Tibial nerve (tissue), 4 donors: ENCODE measurements around the gene STN1. TPM values are rescaled to one million over a fixed set of nuclear protein-coding genes. Genes with fewer than 3 reads are reported as not detected.

Experiments
- DNase-seq, 2 donors: peaks; one replicate each; pipeline ENCODE4 v3.0.0-alpha.2; 2019; ENCODE audit warnings: low spot score in 2 of 2
- H3K27ac ChIP-seq, 4 donors: fragments of 200-600 bp; sonication (generic) in 3 of 4; one replicate each; pipeline ENCODE4 v1.5.1; 2017 to 2019; ENCODE audit warnings: mild to moderate bottlenecking in 1 of 4
- H3K27me3 ChIP-seq, 2 donors: fragments of 200-600 bp; sonication (generic) in 1 of 2; one replicate each; pipeline versions ENCODE4 v1.5.1 to v1.6.0; 2017 to 2019
- H3K36me3 ChIP-seq, 3 donors: fragments of 200-600 bp; sonication (generic); one replicate each; pipeline ENCODE4 v1.5.1; 2018 to 2019
- H3K4me1 ChIP-seq, 4 donors: fragments of 200-600 bp; sonication (generic) in 3 of 4; one replicate each; pipeline ENCODE4 v1.5.1; 2017 to 2019
- H3K4me3 ChIP-seq, 4 donors: fragments of 200-600 bp; sonication (generic) in 3 of 4; one replicate each; pipeline ENCODE4 v1.5.1; 2017 to 2019; ENCODE audit warnings: mild to moderate bottlenecking in 1 of 4, moderate library complexity in 1 of 4
- H3K9me3 ChIP-seq, 4 donors: fragments of 200-600 bp; sonication (generic) in 3 of 4; one replicate each; pipeline ENCODE4 v1.5.1; 2017 to 2019
- EP300 ChIP-seq, 2 donors: sonication (generic); formaldehyde crosslinking; IDR thresholded peaks; one replicate each; pipeline ENCODE4 v1.6.1; 2017; ENCODE audit warnings: antibody characterized with exemption in 2 of 2, mild to moderate bottlenecking in 1 of 2
- POLR2A ChIP-seq, 2 donors: fragments of 450-650 bp; IDR thresholded peaks; one replicate each; pipeline ENCODE4 v1.6.1; 2017; ENCODE audit warnings: antibody characterized with exemption in 2 of 2, mild to moderate bottlenecking in 2 of 2, moderate library complexity in 2 of 2
- WGBS, 2 donors: methylation state at CpG; one replicate each; pipeline ENCODE4 v1.1.5; 2018; 5-methylcytosine and 5-hydroxymethylcytosine counted together
- total RNA-seq, 4 donors: library from RNA; depleted of rRNA; stranded (reverse); fragments of >200 nt; gene quantifications; one replicate each; pipeline ENCODE4 v1.1.0, GENCODE V29; 2016
- TF ChIP-seq, protein P1 (sequence below), 5 experiments: fragments of 200-600 bp in 3 of 5; fragments of 450-650 bp in 2 of 5; sonication (generic) in 3 of 5; IDR thresholded peaks; one replicate each; pipeline ENCODE4 v1.5.1; 2016 to 2019; ENCODE audit warnings: antibody characterized with exemption in 5 of 5, mild to moderate bottlenecking in 3 of 5, moderate library complexity in 2 of 5

The STN1 gene
- 10 to 100 TPM; 12.6 to 26.7 (median 22.1) TPM for total RNA-seq

- Histone ChIP-seq H3K9me3 (no peaks in the 10 kb centered on the region), H3K4me1 (peaks cover 0 to 34% (median 17%) of the 10 kb centered on the region in 4 donors), H3K27ac (peak within 1 kb of the TSS; percentile 84 to 96 (median 93)), H3K36me3 (peaks cover 0 to 4% (median 0%) of the 10 kb centered on the region in 3 donors), H3K4me3 (peak within 1 kb of the TSS; percentile 63 to 85 (median 76)), H3K27me3 (no peaks in the 10 kb centered on the region)
- TF ChIP-seq POLR2A (IDR thresholded peaks at IDR 0.05), result peak; percentile 86 to 92
- peak; percentile 54 to 92 for TF ChIP-seq EP300 (IDR thresholded peaks at IDR 0.05)
- TF ChIP-seq, protein P1, sequence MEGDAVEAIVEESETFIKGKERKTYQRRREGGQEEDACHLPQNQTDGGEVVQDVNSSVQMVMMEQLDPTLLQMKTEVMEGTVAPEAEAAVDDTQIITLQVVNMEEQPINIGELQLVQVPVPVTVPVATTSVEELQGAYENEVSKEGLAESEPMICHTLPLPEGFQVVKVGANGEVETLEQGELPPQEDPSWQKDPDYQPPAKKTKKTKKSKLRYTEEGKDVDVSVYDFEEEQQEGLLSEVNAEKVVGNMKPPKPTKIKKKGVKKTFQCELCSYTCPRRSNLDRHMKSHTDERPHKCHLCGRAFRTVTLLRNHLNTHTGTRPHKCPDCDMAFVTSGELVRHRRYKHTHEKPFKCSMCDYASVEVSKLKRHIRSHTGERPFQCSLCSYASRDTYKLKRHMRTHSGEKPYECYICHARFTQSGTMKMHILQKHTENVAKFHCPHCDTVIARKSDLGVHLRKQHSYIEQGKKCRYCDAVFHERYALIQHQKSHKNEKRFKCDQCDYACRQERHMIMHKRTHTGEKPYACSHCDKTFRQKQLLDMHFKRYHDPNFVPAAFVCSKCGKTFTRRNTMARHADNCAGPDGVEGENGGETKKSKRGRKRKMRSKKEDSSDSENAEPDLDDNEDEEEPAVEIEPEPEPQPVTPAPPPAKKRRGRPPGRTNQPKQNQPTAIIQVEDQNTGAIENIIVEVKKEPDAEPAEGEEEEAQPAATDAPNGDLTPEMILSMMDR (IDR thresholded peaks at IDR 0.05), result peak in 3 of 5 experiments; percentile 1 to 28 (median 12)
- WGBS, 2 donors, result 0 to 1% methylated on average over 33 to 37 of the region's 53 CpGs
- DNase-seq, result peak; percentile 90 to 92
These were observed at the start of gene STN1 for GRCh38 chr10:103918053-103918846. Gene STN1, minus strand, starts transcription at chr10:103918184. Its CDS starts 590 bp downstream, at chr10:103917594.

- H3K27ac ChIP-seq, result peak overlapping the region; percentile 90 to 99 (median 98)
- H3K4me3 ChIP-seq, result peak overlapping the region; percentile 75 to 99 (median 94)
- H3K9me3 ChIP-seq, result no peaks in the 10 kb centered on the region
- peaks cover 0 to 40% (median 17%) of the 10 kb centered on the region in 4 donors for H3K4me1 ChIP-seq
- H3K27me3 ChIP-seq, result no peaks in the 10 kb centered on the region
- DNase-seq, result peak in 1 of 2 donors; percentile 20
- 0 to 1% methylated on average over 33 to 39 of the region's 55 CpGs for WGBS, 2 donors
- TF ChIP-seq EP300 (IDR thresholded peaks at IDR 0.05), result peak in 1 of 2 donors; percentile 22
- TF ChIP-seq, protein P1 (IDR thresholded peaks at IDR 0.05), result no peak
- no peaks in the 10 kb centered on the region for H3K36me3 ChIP-seq
These were observed 49.6 kb upstream of the STN1 start for GRCh38 chr10:103967448-103968071.

- Histone ChIP-seq H3K36me3 (no peaks in the 10 kb centered on the region), H3K4me1 (peaks cover 0 to 35% (median 17%) of the 10 kb centered on the region in 4 donors), H3K27ac (peak within 1 kb of the TSS; percentile 90 to 99 (median 98)), H3K27me3 (no peaks in the 10 kb centered on the region), H3K9me3 (no peaks in the 10 kb centered on the region), H3K4me3 (peak within 1 kb of the TSS; percentile 75 to 99 (median 94))
- peak; percentile 58 to 68 for DNase-seq
- 1 to 2% methylated on average over 24 to 60 of the region's 92 CpGs for WGBS, 2 donors
- TF ChIP-seq, protein P1 (IDR thresholded peaks at IDR 0.05), result peak in 1 of 5 experiments; percentile 48
- peak; percentile 93 to 97 for TF ChIP-seq POLR2A (IDR thresholded peaks at IDR 0.05)
- peak in 1 of 2 donors; percentile 70 for TF ChIP-seq EP300 (IDR thresholded peaks at IDR 0.05)
These were observed 48.9 kb upstream of the STN1 start, which contains the start of gene SLK for GRCh38 chr10:103966671-103967447. Gene SLK, plus strand, starts transcription at chr10:103967140. Its CDS starts 606 bp downstream, at chr10:103967746.

GRCh38 chr10:103960103-103960502 lies 42.1 kb upstream of the STN1 start:
- no peak for DNase-seq
- TF ChIP-seq POLR2A (IDR thresholded peaks at IDR 0.05) (no peak), EP300 (IDR thresholded peaks at IDR 0.05) (no peak)
- TF ChIP-seq, protein P1 (IDR thresholded peaks at IDR 0.05), result no peak
- Histone ChIP-seq H3K36me3 (no peaks in the 10 kb centered on the region), H3K27me3 (no peaks in the 10 kb centered on the region), H3K4me1 (no peaks in the 10 kb centered on the region), H3K27ac (no peak overlapping the region), H3K9me3 (no peaks in the 10 kb centered on the region), H3K4me3 (no peak overlapping the region)
- WGBS, 2 donors, result 82 to 84% methylated on average over 3 of the region's 3 CpGs
